AG20443 (cell line): ENCODE measurements around the gene MRPL17.

Source experiments
- DNase-seq: peaks from one replicate; pipeline ENCODE4 v3.0.0; 2012; ENCODE audit warnings: low spot score, mixed read lengths

The MRPL17 gene

DNA sequence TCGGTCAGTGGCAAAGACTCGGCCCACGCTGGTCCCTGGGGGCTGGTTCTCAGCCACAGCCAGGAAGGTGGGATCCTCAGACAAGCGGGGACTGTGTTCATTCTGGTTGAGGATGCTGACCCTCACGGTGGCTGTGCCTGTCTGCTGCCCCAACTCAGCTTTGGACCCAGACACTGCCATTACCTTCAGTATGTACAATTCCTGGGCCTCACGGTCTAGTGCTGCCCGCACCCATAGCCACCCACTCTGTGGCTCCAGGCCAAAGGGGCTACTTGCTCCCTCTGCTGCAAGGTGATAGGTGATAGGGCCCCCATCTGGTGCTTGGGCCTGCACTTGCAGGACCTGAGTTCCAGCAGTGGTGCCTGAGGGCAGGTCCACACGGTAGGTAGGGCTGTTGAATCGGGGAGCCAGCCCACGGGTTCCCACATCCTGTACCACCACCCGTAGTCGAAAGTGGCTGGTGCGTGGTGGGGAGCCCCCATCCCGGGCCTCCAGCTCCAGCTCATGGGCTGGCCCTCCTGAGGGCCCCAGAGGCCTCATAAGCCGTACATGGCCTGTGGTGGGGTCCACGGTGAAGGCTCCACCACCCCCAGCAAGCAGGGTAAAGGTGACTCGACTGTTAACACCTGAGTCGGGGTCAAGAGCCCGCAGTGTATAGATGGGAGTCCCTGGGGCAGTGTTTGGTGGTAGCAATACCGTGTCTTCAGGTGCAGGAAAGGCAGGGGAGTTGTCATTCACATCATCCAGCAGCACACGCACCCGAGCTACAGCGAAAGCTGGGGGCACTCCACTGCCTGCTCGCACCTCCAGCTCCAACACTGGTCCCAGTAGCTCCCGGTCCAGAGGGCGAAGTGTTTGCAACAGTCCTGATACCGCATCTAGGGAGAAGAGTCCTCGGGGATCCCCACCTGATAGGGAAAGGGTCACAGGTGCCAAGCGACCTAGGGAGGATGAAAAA, 50.7 kb downstream of the MRPL17 start:
- DNase-seq = no peak

DNA sequence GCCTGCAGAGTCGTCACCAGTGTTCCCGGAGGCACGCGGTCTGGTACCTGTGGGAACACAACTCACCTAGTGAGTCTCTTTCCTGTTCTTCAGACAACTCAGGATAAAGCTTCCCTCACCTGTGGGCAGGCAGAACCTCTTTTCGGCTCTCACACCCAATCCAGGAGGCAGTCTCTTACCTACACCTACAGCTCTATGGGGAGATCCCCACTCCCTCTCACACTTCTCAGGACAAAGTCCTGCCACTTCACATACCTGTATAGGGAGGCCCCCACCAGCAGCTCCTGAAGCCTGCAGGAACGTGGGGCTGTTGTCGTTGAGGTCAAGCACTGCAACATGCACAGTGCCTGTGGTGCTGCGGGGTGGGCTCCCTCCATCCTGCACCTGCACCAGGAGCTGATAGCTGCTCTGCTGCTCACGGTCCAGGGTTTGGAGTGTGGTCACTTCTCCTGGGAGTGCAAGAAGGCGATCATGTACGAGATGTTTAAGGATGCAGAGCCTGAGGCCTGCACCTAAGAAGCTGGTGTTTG, 51.7 kb downstream of the MRPL17 start:
- no peak for DNase-seq

DNA sequence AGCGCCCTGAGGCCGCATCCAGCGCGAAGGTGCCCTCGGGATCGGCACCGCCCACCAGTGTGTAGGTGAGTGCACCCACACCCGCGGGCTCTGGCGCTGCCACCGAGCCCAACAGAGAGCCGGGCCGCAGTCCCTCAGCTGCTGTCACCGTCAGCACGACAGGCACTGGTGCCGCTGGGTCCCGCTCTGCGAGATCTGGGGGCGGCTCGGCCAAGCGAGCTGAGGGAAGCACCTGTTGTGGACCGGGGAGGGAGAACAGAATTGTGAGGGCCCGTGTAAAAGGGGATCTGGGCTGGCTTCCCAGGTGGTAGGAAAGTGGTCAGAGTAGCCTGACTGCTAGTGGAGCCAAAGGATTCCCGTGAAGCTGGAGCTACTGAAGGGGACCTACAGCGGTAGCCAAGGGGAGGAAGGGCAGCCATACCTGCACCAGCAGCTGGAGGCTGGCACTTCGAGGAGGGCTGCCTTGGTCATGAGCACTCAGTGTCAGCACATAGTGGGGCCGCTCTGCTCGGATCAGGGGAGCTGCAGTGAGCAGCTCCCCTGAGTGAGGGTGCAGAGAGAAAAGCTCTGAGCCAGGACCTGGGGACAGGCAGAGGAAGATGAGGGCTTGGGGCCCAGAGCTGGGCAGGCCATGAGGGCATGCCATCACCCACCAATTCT, 52.4 kb downstream of the MRPL17 start:
- no peak for DNase-seq
